CD14-positive monocyte (primary cell): Measurements from ENCODE around the gene DOCK10. TPM values are rescaled to one million over a fixed set of nuclear protein-coding genes. Genes with fewer than 3 reads are reported as not detected.
A peak's percentile ranks its signal among the peaks of the same experiment; 100 is the strongest.

ENCODE experiments used
- DNase-seq, 3 donors: peaks; one replicate each; pipeline ENCODE4 v3.0.0-alpha.2; 2011 to 2022
- H2AFZ ChIP-seq: 2 replicates; pipeline ENCODE4 v1.6.0; 2012; ENCODE audit warnings: mild to moderate bottlenecking, low read depth, low read length, inconsistent platforms; ENCODE audit not compliant: insufficient read depth, poor library complexity, severe bottlenecking
- H3K27ac ChIP-seq, 2 donors: 1 replicate in 1 of 2; 2 replicates in 1 of 2; pipeline ENCODE4 v1.5.1; 2012 to 2013; ENCODE audit warnings: low read length in 2 of 2, control low read depth in 1 of 2, inconsistent platforms in 1 of 2, low read depth in 1 of 2, mild to moderate bottlenecking in 1 of 2
- H3K27me3 ChIP-seq, 2 donors: one replicate each; pipeline versions ENCODE4 v1.6.0 to v1.6.1; 2011 to 2013; ENCODE audit warnings: low read length in 2 of 2; ENCODE audit not compliant: control insufficient read depth in 2 of 2, insufficient read depth in 2 of 2
- H3K36me3 ChIP-seq, 2 donors: replicated peaks in 1 of 2; 1 replicate in 1 of 2; 2 replicates in 1 of 2; pipeline versions ENCODE4 v1.5.1 to v1.6.1; 2012 to 2013; ENCODE audit warnings: low read length in 2 of 2, control low read depth in 1 of 2, inconsistent platforms in 1 of 2, mild to moderate bottlenecking in 1 of 2; ENCODE audit not compliant: insufficient read depth in 2 of 2, control insufficient read depth in 1 of 2
- H3K4me1 ChIP-seq, 2 donors: 1 replicate in 1 of 2; 2 replicates in 1 of 2; pipeline versions ENCODE4 v1.5.1 to v1.6.1; 2012 to 2013; ENCODE audit warnings: low read length in 2 of 2, control low read depth in 1 of 2, inconsistent platforms in 1 of 2, mild to moderate bottlenecking in 1 of 2, moderate library complexity in 1 of 2; ENCODE audit not compliant: insufficient read depth in 2 of 2, control insufficient read depth in 1 of 2
- H3K4me2 ChIP-seq: replicated peaks from 2 replicates; pipeline ENCODE3; 2012; ENCODE audit warnings: low read length, moderate library complexity, mild to moderate bottlenecking; ENCODE audit not compliant: poor library complexity, severe bottlenecking; ENCODE audit errors: extremely low read depth
- H3K4me3 ChIP-seq, 3 experiments: fragments of 200-600 bp in 1 of 3; sonication (generic) in 1 of 3; replicated peaks in 1 of 3; 1 replicate in 2 of 3; 2 replicates in 1 of 3; pipeline ENCODE4 v1.5.1; 2011 to 2013; ENCODE audit warnings: low read length in 3 of 3, mild to moderate bottlenecking in 3 of 3, control low read depth in 2 of 3, low read depth in 2 of 3, inconsistent platforms in 1 of 3, moderate library complexity in 1 of 3
- H3K79me2 ChIP-seq: 2 replicates; pipeline ENCODE4 v1.6.0; 2012; ENCODE audit warnings: mild to moderate bottlenecking, control low read depth, inconsistent platforms, low read length, moderate library complexity; ENCODE audit not compliant: insufficient read depth
- H3K9ac ChIP-seq: 2 replicates; pipeline ENCODE4 v1.6.0; 2017; ENCODE audit warnings: low read length, mild to moderate bottlenecking; ENCODE audit not compliant: insufficient read depth, poor library complexity, severe bottlenecking
- H3K9me3 ChIP-seq, 2 donors: replicated peaks in 1 of 2; 1 replicate in 1 of 2; 2 replicates in 1 of 2; pipeline versions ENCODE4 v1.5.1 to v1.6.1; 2012 to 2013; ENCODE audit warnings: low read length in 2 of 2, control low read depth in 1 of 2; ENCODE audit not compliant: control insufficient read depth in 1 of 2, insufficient read depth in 1 of 2
- H4K20me1 ChIP-seq: 2 replicates; pipeline ENCODE4 v1.6.0; 2012; ENCODE audit warnings: mild to moderate bottlenecking, low read length, control low read depth, moderate library complexity; ENCODE audit not compliant: insufficient read depth
- H3K27ac Mint-ChIP-seq, 7 donors: one replicate each; pipeline ENCODE4 v1.8.0; 2020; ENCODE audit warnings: mild to moderate bottlenecking in 7 of 7, mixed read lengths in 7 of 7, moderate library complexity in 6 of 7, inconsistent platforms in 2 of 7
- H3K27me3 Mint-ChIP-seq, 3 donors: one replicate each; pipeline ENCODE4 v1.8.0; 2021 to 2022; ENCODE audit warnings: low read depth in 3 of 3, mild to moderate bottlenecking in 3 of 3, mixed read lengths in 3 of 3, moderate library complexity in 3 of 3, inconsistent platforms in 1 of 3
- H3K36me3 Mint-ChIP-seq, 2 donors: one replicate each; pipeline ENCODE4 v1.8.0; 2020; ENCODE audit warnings: mixed read lengths in 2 of 2, inconsistent platforms in 1 of 2, mild to moderate bottlenecking in 1 of 2
- H3K4me1 Mint-ChIP-seq: one replicate; pipeline ENCODE4 v1.8.0; 2020; ENCODE audit warnings: mild to moderate bottlenecking, mixed read lengths
- H3K4me3 Mint-ChIP-seq, 2 donors: one replicate each; pipeline ENCODE4 v1.8.0; 2020; ENCODE audit warnings: mild to moderate bottlenecking in 2 of 2, mixed read lengths in 2 of 2, moderate library complexity in 1 of 2
- H3K9me3 Mint-ChIP-seq, 7 donors: one replicate each; pipeline ENCODE4 v1.8.0; 2020 to 2022; ENCODE audit warnings: mixed read lengths in 7 of 7, mild to moderate bottlenecking in 6 of 7, moderate library complexity in 6 of 7, inconsistent platforms in 2 of 7
- WGBS: methylation state at CpG from one replicate; pipeline ENCODE4 v1.1.5; 2013; ENCODE audit warnings: missing lambda C conversion rate; ENCODE audit not compliant: insufficient coverage; 5-methylcytosine and 5-hydroxymethylcytosine counted together
- intact Hi-C, 2 donors: fragments of 100-400 bp; cut with micrococcal nuclease; formaldehyde crosslinking; loops; one replicate each; pipeline versions ENCODE4 v1.15.0 to v1.15.1; 2023
- polyA plus RNA-seq, 3 donors: library from polyadenylated mRNA; depleted of rRNA in 1 of 3; unstranded in 2 of 3; stranded (reverse) in 1 of 3; fragments of 300-500 nt in 2 of 3; fragments of >200 nt in 1 of 3; fragmentation: Illumina TruSeq in 2 of 3; gene quantifications; 1 replicate in 2 of 3; 2 replicates in 1 of 3; pipeline ENCODE4 v1.2.3, GENCODE V29; 2012 to 2021
- TF ChIP-seq, protein P1 (sequence below): fragments of 200-600 bp; IDR thresholded peaks from one replicate; pipeline ENCODE4 v1.8.0; 2022; ENCODE audit warnings: antibody characterized with exemption, mild to moderate bottlenecking

DOCK10 gene
- polyA plus RNA-seq, 3 donors: 9.5 to 30.9 (median 16.5) TPM

DNA sequence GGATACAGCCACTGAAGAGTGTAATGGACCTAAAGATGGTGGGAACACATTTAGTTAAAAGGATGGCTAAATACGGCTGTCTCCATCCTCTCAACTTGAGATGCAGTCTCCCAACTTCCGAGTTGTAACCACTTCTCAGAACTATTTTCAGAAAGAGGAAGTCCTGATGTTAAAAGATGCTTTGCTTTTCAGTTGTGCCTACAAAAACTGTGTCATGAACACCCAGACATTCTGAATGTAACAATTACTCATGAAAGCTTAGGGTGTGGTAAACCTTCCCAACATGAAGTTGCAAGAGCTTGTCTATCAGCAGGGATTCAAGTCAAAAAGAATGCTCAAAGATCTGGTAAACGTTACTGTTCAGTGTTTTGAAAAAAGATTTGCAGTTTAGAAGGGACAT, 147.9 kb downstream of the DOCK10 start:
- Histone ChIP-seq H3K4me3 (peak overlapping the region in 1 of 3 experiments; percentile 35), H3K36me3 (peaks cover 0 to 4% of the 10 kb centered on the region in 2 donors), H3K27ac (peak overlapping the region; percentile 19 to 87), H3K79me2 (peaks cover 44% of the 10 kb centered on the region), H3K4me2 (peak overlapping the region; percentile 39), H4K20me1 (no peaks in the 10 kb centered on the region), H3K9me3 (no peaks in the 10 kb centered on the region), H2AFZ (no peak overlapping the region), H3K27me3 (no peaks in the 10 kb centered on the region), H3K9ac (peak overlapping the region; percentile 27), H3K4me1 (peaks cover 60 to 63% of the 10 kb centered on the region in 2 donors)
- no CpG with 5 or more reads among the region's 3 CpGs for WGBS
- H3K9me3 Mint-ChIP-seq: no peaks in the 10 kb centered on the region
- H3K27me3 Mint-ChIP-seq: peaks cover 0 to 2% (median 0%) of the 10 kb centered on the region in 3 donors
- peak overlapping the region; percentile 89 to 97 (median 94) for H3K27ac Mint-ChIP-seq
- peaks cover 63% of the 10 kb centered on the region for H3K4me1 Mint-ChIP-seq
- intact Hi-C loops: loop anchor here in 1 of 2 donors (10.0 kb wide), 1 partner anchor 50 kb away; no protein-coding TSS in a partner anchor
- peak overlapping the region; percentile 39 to 71 for H3K4me3 Mint-ChIP-seq
- TF ChIP-seq, protein P1, sequence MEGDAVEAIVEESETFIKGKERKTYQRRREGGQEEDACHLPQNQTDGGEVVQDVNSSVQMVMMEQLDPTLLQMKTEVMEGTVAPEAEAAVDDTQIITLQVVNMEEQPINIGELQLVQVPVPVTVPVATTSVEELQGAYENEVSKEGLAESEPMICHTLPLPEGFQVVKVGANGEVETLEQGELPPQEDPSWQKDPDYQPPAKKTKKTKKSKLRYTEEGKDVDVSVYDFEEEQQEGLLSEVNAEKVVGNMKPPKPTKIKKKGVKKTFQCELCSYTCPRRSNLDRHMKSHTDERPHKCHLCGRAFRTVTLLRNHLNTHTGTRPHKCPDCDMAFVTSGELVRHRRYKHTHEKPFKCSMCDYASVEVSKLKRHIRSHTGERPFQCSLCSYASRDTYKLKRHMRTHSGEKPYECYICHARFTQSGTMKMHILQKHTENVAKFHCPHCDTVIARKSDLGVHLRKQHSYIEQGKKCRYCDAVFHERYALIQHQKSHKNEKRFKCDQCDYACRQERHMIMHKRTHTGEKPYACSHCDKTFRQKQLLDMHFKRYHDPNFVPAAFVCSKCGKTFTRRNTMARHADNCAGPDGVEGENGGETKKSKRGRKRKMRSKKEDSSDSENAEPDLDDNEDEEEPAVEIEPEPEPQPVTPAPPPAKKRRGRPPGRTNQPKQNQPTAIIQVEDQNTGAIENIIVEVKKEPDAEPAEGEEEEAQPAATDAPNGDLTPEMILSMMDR: no peak
- H3K36me3 Mint-ChIP-seq: peaks cover 36 to 38% of the 10 kb centered on the region in 2 donors
- DNase-seq: peak; percentile 82 to 94 (median 83)

DNA sequence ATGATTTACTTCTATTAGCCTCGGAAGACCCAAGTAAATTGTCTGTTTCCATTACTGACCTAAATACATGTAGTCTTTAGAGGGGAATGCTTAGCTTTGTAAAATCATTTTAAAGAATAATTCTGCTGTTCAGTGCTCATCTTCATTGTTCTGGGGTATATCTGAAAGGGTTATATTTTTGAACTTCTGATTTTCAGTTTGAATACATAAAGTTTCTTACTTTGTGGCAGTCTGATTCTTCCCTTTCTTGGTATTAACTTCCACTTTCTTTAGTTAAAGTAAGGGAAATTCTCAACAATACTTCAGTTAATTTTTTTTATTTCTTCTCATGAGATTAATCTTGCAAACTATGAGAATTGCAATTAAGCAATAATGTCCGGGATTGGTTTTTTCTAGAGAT, 148.4 kb downstream of the DOCK10 start:
- intact Hi-C loops: loop anchor here in 1 of 2 donors (10.0 kb wide), 1 partner anchor 51 kb away; no protein-coding TSS in a partner anchor
- Histone ChIP-seq H3K27ac (peak overlapping the region in 1 of 2 donors; percentile 87), H3K4me3 (peak overlapping the region in 1 of 3 experiments; percentile 7), H3K9me3 (no peaks in the 10 kb centered on the region), H3K4me2 (peak overlapping the region; percentile 39), H3K79me2 (peaks cover 39% of the 10 kb centered on the region), H3K9ac (no peak overlapping the region), H2AFZ (no peak overlapping the region), H3K27me3 (no peaks in the 10 kb centered on the region), H3K4me1 (peaks cover 60 to 63% of the 10 kb centered on the region in 2 donors), H3K36me3 (peaks cover under 1 to 5% of the 10 kb centered on the region in 2 donors), H4K20me1 (no peaks in the 10 kb centered on the region)
- TF ChIP-seq, protein P1: no peak
- peaks cover 0 to 2% (median 0%) of the 10 kb centered on the region in 3 donors for H3K27me3 Mint-ChIP-seq
- peaks cover 33 to 37% of the 10 kb centered on the region in 2 donors for H3K36me3 Mint-ChIP-seq
- H3K27ac Mint-ChIP-seq: peak overlapping the region; percentile 89 to 97 (median 94)
- peaks cover 63% of the 10 kb centered on the region for H3K4me1 Mint-ChIP-seq
- no peaks in the 10 kb centered on the region for H3K9me3 Mint-ChIP-seq
- H3K4me3 Mint-ChIP-seq: peak overlapping the region; percentile 5 to 39
- peak in 2 of 3 donors; percentile 8 to 28 for DNase-seq
- WGBS: no CpG with 5 or more reads among the region's 2 CpGs
